ENCODE results near the gene CBFA2T3.

DNA sequence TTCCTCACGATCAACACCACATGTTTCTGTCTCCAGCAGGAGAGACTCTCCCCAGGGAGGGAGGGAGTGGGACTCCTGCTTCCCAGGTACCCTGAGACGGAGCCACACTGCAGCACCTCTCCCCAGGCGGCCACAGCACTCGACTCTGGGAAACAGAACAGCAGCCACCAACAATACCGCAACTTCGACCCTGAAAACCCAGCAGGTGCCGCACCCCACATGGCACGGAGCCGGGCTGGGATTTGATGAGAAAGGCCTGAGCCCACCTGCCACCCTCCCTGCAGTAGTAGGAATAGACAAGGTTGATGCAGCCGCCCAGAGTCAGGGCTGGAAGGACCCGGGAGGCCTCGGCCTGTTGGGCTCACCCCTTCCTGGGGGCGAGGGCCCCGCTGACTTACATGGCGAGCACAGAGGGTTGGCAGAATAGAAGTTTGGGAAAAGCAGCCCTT lies 134.7 kb downstream of the CBFA2T3 start:
- TF ChIP-seq, protein P1, sequence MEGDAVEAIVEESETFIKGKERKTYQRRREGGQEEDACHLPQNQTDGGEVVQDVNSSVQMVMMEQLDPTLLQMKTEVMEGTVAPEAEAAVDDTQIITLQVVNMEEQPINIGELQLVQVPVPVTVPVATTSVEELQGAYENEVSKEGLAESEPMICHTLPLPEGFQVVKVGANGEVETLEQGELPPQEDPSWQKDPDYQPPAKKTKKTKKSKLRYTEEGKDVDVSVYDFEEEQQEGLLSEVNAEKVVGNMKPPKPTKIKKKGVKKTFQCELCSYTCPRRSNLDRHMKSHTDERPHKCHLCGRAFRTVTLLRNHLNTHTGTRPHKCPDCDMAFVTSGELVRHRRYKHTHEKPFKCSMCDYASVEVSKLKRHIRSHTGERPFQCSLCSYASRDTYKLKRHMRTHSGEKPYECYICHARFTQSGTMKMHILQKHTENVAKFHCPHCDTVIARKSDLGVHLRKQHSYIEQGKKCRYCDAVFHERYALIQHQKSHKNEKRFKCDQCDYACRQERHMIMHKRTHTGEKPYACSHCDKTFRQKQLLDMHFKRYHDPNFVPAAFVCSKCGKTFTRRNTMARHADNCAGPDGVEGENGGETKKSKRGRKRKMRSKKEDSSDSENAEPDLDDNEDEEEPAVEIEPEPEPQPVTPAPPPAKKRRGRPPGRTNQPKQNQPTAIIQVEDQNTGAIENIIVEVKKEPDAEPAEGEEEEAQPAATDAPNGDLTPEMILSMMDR (IDR thresholded peaks at IDR 0.05; ENCODE audit: insufficient read depth, low read depth, low read length) = no peak
- TF ChIP-seq EZH2 (IDR thresholded peaks at IDR 0.05; ENCODE audit: insufficient read depth, low read length) = no peak

Data from astrocyte (in vitro differentiated cells and primary cell).